GM19438 (cell line): ENCODE data around the gene CNOT6L.

Source experiments
- ATAC-seq: cut with Tn5 transposase; IDR thresholded peaks from one replicate; pipeline ENCODE4 v1.9.1; 2021; ENCODE audit warnings: low read depth; ENCODE audit not compliant: unreplicated experiment

CNOT6L gene

DNA sequence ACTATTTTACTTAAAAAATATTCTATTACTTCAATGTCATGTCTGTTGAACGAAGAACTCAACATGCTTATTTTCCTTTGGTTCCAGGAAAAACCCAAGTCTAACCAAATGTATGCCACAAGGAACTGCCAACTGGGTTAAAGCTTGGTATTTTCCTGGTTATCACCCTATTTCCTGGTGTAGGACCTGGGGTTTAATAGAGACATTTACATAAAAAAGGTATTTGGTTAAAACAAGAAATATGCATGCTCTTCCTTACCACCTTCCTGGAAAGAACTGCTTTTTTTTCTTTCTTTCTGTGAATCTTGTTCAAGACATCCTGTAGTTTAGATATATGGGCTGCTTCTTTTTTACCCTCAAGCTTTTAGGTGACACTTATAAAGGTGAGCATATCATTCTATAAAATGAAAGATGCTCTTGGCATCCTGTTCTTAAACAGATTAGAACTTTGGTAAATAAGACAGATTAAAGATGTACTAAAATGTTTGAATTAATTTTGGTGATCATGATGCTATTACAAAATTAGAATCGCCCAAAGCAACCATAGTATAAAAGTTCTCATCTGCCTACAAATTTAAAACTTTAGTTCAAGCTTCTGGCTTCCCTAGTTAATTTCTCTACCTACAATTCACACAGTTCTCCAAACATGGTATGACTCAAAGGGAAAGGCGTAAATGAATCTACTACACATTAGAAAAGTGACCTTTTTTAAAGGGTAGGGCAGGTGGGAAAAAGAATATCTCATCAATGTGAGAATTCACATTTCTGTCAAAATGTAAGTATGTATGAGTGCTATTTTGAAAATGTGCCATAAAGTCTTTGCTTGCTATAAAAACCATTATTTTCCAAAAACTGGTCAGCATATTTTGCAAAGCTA lies 103.5 kb downstream of the CNOT6L start:
- ATAC-seq = no peak

DNA sequence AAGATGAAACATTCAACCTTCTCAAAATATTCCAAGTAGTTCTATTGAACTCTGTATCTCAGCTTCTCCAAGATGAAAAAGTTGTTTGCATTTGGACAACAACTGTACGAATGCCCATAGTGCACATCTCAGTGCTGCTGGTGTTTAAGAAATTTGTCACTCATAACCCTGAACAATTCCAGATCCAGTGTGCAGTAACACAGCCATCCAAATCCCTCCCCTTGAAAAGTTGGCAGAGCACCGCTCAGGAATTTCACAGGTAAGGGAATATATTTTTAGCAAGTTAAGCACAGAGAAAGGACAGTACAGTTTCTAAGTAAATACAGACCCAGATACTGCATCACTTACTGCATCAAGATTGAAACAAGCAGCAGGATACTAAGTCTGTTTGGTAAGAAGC lies 104.7 kb downstream of the CNOT6L start:
- no peak for ATAC-seq

DNA sequence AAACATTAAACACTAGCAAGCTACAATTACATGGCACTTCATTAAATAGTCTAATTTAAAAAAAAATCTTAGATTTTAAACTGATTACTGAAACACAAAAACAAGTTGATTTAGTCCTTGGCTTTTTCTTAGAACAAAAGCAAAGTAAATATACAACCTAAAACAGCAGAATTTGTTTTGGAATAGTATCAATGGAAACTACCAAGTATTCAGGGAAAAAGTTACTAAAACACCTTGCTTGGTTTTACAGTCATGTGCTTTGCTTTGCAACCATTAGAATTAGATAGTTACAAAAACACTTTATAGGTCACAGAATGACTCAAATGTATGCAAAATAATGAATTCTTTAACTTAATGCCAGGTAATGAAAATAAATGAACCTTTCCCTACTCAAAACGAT lies 105.3 kb downstream of the CNOT6L start:
- ATAC-seq = no peak

DNA sequence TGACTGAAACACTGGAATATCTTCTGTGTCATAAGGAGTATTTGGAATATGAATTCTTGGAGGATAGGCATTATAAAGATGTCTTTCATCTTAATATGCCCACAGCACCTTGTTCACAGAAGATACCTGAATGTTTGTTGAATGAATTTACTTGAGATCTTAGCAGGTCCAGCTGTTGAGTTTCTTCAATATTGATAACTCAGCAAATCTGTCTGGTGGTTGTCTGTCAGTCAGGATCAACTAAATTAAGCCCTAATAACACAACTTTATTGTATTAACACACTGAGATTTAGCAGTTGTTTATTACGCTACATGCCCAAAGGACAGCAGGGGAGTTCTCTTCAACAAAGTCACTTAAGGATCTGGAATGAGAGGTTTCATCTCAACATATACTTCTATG lies 106.5 kb downstream of the CNOT6L start:
- ATAC-seq = no peak

DNA sequence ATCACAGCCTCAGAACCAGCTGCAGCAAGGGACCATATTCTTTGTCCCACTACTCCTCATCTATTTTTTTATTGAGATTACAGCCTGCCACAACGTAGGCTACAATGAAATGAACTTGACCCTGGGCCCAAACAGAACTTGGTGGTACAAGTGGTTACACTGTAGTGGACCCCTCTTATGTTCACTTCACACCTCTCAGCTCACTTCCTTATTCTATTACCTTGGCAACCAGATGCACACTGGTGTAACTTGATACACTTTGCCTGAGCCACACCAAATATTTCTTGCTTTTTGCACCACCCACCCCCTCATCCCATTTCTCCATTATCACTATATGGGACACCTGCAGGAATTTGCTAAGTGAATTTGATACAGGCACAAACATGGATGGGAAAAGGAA lies 107.7 kb downstream of the CNOT6L start:
- no peak for ATAC-seq

DNA sequence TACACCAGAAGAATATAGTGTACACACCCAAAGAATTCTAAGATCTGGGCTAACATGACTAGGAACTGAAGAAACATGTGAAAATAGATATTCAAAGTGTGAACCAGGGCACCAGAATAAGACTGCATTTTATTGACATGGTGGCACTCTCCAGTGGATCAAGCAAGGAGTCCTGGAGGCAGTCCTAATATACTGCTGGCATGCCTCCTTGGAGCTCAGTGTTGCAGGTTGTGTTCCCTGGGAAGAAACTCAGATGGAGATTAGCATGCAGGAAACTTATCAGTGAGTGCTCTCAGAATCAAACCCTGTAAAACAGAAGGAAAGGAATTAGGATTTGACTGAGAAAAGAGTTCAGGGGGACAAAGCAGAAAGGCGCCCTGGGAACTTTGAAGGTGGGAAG lies 108.5 kb downstream of the CNOT6L start:
- ATAC-seq = no peak

DNA sequence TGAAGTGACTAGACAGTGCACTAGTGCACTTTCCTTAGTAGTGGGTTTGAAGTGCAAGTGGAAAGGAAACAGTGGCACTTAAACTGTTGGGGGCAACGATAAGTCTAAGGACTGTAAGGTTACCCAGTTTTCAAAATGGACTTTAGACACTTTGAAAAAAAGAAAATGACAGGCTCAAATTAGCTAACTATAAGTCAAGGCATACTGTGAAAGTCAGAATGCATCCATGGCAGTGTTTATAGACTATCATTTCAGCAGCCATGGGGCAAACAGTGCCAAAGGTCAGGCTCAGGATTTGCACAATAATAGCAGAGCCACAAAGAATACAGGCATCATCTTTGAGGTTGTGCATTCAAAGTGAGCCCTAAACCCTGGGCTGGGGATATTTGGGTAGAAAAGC lies 109.1 kb downstream of the CNOT6L start:
- no peak for ATAC-seq

DNA sequence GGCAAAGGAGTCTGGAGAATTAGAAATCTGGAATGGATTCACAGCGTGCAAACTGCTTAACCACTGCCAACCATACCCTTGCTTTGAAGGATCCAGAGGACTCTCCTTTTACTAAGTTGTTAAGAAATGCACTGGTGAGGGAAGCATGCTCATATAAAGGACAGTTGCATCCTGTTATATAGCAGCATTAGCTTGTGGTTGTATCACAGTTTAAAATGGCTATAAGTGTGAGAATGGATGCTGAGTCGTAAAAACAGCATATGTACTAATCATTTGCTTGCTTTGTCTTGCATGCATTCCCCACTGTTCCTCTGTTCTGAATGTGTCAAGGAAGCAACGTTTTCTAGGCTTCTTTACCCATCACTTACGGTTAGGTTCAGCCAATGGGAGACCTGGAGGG lies 112.5 kb downstream of the CNOT6L start:
- no peak for ATAC-seq

DNA sequence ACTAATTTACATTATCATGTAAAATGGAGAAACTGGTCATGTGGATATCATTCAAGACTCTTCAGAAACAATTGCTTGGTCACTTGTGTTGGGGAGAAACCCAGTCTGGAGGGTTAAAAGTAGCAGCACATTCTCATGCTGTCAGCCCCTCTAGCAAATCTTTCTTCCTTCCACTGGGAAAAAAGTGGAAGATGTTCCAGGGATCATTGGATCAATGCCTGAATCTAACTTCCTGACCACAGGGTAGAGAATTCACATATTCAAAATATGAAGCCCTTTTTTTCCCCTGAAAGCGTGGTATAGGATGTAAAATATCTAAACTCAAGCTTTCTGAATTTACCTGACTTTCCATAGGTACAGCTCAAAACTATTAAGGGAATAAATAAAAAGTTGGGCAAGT lies 115.5 kb downstream of the CNOT6L start:
- ATAC-seq = no peak

DNA sequence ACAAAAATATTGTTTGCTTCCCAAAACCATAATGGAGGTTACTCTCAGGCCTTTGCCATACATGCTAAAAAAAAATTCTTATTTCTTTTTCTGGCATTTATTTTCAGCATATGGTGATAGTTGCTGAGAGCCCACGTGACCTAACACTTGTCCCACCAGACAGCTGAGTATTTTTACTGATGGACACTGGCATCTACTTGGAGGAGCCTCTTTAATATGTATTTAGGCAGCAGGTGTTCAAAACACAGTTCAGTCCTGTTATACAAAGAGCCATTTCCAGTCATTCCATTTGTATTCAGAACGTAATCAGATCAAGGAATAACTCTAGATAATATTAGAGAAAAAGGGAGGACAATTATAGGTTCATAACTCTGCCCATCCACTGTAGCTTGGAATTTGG lies 118.0 kb downstream of the CNOT6L start:
- ATAC-seq = no peak

DNA sequence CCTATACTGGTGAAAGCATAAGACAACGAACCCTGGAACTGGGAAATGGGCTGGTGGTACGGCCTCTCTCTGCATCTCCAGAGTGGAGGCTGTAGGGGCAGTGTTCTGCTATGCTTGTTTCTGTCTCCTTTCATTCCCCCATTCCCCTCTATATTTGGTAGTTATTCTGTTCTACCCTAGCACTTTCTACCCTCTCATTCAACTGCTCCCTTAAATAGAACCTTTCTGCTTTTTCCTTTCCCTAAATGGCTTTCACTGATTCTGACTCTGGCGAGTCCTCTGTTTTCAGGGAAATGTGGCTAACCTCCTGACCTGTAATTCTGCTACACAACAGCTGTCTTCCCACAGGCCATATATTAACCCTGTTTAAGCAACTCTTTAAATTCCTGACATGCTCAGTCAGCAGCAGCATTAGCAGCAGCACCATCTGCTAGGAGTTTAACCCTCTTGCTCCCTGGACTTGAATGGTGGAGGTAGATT lies 119.4 kb downstream of the CNOT6L start:
- no peak for ATAC-seq

DNA sequence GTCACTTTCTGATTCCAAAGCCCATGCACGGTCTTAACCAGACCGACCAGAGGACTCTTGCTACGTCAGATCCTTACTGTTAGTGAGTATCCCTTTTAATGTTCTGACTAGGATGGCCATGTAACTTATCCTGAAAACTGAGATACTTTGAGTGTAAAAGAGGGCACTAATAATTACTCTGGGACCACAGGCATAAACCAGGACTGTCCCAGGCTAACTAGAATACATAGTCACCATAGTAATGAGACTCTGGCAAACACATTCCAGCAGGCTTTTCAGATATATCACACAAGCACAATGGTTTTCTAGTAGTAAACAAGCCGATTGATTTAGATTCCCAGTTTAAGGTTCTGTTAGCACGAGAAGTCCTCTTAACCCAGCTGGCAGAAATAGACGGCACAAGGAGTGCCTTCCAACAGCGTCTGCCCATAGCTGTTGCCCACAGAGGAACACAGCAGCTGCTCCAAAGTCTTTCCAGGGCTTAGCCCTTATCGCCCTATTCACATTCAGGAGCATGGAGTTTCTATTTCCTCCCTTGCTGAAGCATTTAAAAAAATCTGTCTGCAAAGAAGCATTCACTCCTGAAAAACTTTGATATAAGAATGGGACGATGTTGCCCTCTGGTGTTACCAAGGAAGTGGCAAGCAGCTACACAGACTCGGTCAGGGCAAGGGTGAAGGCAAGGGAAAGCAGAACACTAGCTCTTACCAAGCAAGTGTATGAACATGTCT lies 121.1 kb downstream of the CNOT6L start:
- ATAC-seq = no peak

DNA sequence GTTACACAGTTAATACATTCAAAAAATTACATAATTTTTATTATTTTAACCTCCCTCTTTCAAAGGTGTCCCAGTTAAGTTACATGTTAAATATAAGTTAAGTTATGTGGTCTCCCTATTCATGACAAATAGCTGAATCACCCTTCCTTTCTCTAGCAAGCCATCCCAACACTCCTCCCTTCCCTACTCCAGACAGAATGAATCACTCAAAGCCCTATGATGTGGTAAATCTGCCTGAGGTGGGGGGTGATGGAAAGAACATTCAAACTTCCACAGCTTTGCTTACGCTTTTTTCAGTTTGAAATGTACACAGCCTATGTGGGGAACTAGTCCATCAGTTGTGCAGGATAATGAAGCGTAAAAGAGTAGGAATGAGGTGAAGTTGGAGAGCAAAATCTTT lies 123.4 kb downstream of the CNOT6L start:
- ATAC-seq = no peak

DNA sequence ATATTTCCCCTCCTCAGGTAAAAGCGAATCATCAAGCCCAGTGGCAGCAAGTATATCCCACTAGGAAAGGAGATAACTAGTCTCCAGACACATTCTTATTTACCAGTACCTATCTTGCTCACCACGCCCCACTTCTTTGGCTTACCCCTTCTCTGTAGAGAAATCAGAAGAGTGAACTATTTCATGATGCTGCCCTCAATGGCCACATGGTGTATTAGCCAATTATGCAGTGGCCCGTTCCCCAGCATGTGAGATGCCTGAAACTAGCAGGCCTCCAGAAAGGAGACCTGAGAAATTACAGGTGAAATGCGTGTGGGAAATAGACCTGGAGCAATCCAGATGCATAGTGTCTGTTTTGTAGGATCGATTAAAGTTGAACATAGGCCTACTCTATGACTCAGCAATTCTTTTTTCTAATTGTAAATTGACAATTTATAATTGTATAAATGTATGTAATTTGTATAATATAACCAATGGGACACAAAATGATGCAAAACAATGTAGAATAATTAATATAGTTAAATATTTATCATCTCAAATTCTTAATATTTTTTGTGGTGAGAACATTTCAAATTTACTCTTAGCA lies 126.2 kb downstream of the CNOT6L start:
- no peak for ATAC-seq

DNA sequence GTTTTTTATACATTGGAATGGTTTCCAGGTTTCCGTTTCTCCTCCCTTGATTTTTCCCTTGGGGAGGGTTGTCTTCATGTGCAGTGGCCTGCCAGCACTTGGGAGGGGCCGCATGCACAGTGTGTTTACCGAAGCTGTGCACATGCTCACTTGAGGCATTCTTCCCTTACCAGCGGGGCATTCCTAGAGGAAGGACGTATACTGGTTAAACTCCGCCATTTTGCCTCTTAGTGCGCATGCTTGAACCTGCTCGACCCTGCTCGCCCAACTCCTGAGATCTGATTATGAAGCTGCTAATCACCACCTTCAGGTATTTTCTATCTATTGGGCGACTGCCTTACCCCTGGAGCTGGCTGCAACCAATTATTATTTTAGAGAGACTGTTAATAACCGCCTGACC lies 137.4 kb downstream of the CNOT6L start:
- no peak for ATAC-seq

DNA sequence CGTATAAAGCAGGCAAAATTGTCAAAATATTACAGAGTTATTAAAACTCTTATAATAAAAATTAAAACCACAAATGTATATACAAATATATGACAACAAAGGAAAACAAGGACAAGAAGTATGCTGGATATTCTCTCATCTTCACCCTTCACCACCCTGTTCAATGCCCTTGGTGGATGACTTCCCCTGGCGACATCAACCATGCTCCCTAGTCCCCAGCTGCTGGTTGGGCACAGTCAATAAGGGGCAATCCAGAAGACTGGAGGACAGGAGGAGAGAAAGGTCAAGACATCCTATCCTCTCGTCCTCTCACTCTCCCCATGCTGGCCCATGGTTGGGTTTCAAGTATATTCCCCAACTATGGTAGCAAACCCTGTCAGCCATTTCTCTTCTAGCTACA lies 142.3 kb downstream of the CNOT6L start:
- no peak for ATAC-seq

DNA sequence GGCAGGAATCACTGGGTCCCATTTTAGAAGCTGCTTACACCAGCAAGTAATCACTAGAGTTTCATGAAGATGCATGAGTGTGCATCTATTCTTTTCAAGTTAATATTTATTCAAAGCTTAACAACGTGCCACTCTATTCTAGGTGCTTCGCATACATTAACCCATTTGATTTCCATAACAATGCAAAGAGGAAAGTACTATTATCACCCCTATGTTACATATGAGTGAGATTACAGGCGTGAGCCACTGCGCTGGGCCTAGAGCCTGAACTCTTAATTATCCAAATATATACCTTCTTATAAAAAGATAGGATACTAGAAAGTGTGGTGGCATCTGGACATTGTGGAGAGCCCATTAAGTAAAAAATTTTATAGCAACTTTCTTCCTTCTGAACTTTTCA lies 148.1 kb downstream of the CNOT6L start:
- no peak for ATAC-seq

DNA sequence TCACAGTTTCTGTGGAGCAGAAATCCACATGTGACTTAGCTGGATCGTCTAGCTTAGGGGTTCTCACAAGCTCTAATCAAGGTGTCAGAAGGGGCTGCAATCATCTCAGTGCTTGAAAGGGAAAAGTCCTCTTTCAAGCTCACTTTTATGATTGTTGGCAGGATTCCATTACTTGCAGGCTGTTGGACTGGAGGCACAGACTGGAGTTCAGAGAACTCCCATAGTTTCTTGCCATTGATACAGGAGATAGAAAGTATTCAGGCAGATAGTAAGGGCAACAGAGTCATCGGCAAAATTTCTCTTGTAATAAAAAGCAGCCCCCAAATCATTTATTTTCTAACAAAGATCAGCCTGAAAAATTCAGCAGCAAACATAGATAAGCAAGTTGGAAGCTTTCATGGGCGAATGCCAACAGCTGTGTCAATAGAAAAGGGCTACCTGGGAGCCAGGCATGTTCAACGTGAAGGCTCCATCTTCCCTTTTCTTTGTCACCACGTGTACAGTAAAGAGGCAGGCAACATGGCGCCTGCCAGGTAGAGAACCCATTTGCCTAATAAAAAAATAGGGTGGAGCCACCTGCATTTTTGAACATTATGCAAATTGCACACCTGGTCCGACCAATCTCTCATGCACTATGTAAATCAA lies 149.1 kb downstream of the CNOT6L start:
- no peak for ATAC-seq

DNA sequence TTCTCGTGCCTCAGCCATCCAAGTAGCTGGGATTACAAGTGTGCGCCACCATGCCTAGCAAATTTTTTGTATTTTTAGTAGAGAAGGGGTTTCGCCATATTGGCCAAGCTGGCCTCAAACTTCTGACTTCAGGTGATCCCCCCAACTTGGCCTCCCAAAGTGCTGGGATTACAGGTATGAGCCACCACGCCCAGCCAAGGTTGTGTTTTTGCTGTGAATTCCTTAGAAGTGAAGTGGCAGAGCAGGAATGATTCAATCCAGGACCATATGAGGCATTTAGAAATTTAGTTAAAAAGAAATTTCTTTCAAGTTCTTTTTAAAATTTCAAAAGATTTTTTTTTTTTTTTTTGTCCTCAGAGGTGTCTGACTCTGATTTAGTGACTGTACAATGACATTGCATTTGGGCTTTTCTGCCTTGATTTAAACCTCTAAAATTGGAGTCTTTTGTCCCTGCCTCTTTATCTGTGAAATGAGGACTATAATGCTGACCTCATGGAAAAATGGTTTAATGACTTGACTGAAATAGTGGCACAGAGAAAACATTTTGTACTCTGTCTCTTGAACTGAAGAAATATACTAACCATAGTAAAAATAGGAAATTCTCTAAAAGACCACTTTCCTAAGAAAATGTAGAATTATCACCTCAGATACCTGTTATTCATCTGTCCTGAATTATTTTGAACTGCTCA lies 153.6 kb downstream of the CNOT6L start:
- no peak for ATAC-seq
